T-helper 22 cell (primary cell): ENCODE data around the gene RPL11.
"Not testable (repeated sequence)": the region's sequence is repeated elsewhere in the genome, so short reads cannot be mapped to it uniquely, and the experiment has no call there.

Experiments used
- DNase-seq: peaks from one replicate; pipeline ENCODE4 v3.0.0-alpha.2; 2020; ENCODE audit warnings: low read depth

The RPL11 gene

DNA sequence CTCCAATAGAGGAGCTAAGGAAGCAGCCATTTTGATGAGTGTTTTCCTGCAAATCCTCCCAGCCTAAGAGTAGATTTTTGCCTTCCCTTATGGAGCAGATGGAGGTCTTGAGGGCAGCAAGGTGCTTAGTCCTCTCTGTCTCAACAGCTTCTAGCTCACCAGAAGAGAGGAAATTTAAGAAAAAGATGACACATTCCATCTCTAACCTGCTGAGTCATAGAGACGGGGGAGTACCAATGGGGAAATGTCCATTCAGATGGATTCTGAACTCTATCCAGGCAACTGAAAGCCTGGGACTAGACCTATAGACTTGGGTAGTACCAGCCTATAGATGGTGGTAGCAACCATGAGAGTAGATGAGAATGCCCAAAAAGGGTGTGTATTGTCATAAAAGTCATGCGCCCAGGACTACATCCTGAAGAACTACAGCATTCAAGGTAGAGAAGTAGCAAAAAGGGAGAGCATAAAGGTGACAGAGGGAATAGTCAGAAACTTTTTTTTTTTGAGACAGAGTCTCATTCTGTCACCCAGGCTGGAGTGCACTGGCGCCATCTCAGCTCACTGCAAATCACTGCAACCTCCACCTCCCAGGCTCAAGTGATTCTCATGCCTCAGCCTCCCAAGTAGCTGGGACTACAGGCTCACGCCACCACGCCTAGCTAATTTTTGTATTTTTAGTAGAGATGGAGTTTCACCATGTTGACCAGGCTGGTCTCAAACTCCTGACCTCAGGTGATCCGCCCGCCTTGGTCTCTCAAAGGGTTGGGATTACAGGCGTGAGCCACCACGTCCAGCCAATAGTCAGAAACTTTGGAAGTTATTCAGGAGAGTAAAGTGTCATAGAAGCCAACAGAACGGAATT is 41.0 kb downstream of the RPL11 start:
- no peak for DNase-seq

DNA sequence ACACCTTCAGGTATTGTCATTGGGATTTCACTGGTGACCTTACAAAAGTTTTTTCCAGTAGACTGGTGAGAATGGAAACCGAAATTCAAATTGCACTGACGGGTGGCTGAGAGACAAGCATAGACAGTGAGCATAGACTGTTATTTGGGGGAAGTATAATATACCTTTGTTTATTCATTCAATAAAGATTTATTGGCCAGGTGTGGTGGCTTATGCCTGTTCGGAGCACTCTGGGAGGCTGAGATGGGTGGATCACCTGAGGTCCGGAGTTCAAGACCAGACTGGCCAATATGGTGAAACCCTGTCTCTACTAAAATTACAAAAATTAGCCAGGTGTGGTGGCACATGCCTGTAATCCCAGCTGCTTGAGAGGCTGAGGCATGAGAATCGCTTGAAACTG is 41.7 kb downstream of the RPL11 start:
- not testable (repeated sequence) for DNase-seq

DNA sequence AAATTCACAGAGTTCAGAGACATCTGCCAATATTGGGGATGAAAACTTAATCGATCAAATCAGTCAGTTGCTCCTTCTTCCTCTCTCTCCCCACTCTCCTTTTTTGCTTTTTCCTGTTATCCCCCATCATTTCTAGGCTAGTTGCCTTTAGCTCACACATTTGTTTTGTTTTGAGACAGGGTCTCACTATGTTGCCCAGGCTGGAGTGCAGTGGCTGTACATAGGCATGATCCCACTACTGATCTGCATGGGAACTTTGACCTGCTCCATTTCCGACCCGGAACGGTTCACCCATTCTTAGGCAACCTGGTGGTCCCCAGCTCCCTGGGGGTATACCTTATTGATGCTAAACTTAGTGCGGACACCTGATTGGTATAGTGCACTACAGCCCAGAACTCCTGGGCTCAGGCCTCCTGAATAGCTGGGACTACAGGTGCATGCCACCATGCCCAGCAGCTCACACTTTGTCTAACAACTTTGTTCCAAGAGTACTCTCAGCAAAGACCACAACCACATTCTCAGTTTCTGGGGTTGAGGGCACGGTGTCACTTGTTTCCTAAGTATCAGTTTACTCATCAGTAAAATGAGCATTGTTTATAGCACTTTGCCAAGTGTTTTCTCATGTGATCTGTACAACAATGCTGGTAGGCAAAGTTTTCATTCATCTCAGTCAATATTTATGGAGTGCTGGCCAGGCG is 45.0 kb downstream of the RPL11 start:
- no peak for DNase-seq

DNA sequence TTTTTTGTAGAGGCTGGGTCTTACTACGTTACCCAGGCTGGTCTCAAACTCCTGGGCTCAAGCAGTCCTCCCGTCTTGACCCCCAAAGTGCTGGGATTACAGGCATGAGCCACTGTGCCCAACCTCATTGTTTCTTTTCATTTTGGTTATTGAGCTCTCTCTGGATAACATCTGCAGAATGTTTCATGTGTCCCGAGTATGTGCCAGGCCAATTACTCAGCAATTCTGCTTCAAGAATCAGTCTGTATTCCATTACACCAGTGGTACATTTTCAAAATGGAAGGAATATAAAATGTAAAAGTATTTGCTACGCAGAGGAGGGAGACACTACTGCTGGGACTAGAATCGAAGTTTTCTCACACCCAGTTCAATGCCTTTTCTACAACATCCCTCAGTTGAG is 50.0 kb downstream of the RPL11 start:
- DNase-seq = no peak

DNA sequence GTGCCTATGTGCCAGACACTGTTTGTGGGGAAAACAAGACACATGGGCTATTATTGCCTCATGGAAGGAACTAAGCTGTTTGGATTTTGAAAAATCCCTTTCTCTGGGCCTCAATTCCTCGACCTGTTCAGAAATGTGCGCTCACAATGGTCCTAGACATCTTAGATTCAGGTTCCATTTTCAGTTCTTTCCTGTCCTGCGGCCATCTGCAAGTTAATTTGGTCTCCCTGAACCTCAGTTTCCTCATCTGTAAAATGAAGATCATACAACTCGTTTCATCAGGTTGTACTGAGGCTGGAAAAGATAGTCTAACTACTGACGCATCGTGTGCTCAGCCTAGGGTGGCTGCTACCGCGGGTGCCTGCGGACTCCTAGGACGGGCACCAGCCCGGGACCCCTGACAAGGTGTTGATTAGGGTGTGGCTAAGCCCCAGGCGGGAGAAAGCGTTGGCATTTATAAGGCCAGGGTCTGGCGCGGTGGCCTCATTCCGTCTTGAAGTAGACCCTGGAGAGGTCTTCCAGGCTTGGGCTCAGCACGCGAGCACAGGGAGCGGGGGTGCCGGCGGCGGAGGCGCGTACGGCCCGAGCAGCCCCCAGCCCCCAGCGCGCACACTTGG is 51.2 kb downstream of the RPL11 start:
- DNase-seq = no peak

DNA sequence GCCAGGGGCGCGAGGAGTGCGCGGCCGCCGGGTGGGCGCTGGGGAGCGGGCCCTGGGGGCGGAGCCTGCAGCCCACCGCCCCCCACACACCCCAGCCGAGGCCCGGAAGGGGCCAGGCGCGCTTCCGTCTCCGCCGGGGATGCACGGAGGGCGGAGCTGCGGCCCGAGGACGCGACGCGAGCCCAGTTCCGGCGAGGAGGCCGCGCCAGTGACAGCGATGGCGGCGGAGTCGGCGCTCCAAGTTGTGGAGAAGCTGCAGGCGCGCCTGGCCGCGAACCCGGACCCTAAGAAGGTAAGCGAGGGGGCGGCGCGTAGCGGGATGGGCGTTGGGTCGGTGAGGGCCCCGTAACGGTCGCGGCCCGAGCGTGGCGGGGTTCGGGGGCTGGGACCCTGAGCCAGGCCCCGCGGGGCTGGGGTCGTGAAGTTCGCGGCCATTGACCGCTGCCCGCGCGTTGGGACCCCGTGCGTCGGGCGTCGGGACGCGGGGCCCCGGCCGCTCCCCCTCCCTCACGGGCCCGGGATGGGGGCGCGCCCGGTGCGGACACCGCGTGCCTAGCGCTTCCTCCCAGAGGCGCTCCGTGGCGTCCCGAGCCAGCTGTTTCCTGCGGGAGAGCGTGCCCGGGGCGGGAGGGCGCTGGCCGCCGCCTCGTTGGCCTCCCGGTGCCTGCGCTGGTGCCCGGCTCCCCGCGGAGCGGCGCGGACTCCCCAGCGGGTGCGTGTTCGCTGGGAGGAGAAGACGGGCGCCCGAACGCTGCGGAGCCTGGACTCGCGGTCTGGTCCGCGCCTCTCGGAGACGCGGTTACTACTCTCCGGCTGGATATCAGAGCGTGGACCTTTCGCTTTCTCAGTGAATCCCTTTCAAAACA is 51.9 kb downstream of the RPL11 start, which contains the start of gene ELOA:
TSS of gene ELOA (plus strand) at position 185 of the 866 bp plus-strand sequence. CDS start at position 218, 33 bp downstream.
- peak; percentile 66 for DNase-seq

DNA sequence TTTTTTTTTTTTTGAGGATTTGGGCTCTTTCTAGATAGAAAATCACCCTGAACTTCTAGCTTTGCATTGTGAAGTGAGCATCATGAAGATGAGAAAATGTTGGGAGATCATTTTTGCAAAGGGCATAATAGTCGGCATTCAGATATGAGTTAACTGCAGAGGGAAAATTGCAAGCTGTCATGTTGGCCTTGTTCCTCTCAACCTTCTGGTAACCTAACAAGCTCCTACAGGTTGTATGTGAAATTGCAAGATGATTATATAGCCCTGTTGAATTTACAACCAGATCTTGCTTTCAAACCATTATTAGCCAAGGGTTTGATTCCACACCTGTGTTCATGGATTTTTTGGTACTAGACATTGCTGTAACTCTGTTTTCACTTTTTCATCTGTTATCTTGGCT is 53.9 kb downstream of the RPL11 start:
- DNase-seq = no peak
